DMS53 treated with DMSO at 0.1 percent for 48 hours (cell line): ENCODE data around the gene REM2.
"Not testable (repeated sequence)": the region's sequence is repeated elsewhere in the genome, so short reads cannot be mapped to it uniquely, and the experiment has no call there.

Source experiments
- DNase-seq: peaks from one replicate; lab custom pipeline; 2025; ENCODE audit not compliant: unreplicated experiment; lab: John Stamatoyannopoulos, UW

Gene REM2

GRCh38 chr14:22896356-22896755 lies 13.3 kb downstream of the REM2 start:
- DNase-seq, result no peak

GRCh38 chr14:22896760-22897159 lies 13.7 kb downstream of the REM2 start:
- no peak for DNase-seq

GRCh38 chr14:22897357-22897756 lies 14.3 kb downstream of the REM2 start:
- DNase-seq, result no peak

GRCh38 chr14:22898302-22899090 lies 15.5 kb downstream of the REM2 start:
- DNase-seq, result no peak

- DNase-seq, result peak; percentile 39
Observed at GRCh38 chr14:22900081-22900799, 17.2 kb downstream of the REM2 start.

GRCh38 chr14:22901799-22902198 lies 18.8 kb downstream of the REM2 start:
- no peak for DNase-seq

- no peak for DNase-seq
Observed at GRCh38 chr14:22903742-22904087, 20.7 kb downstream of the REM2 start.

- no peak for DNase-seq
Observed at GRCh38 chr14:22905627-22906026, 22.6 kb downstream of the REM2 start.

GRCh38 chr14:22906073-22906472 lies 23.1 kb downstream of the REM2 start:
- DNase-seq, result no peak

GRCh38 chr14:22907429-22907828 lies 24.4 kb downstream of the REM2 start:
- DNase-seq, result no peak

- DNase-seq, result no peak
Observed at GRCh38 chr14:22908601-22909000, 25.6 kb downstream of the REM2 start.

GRCh38 chr14:22910916-22911315 lies 27.9 kb downstream of the REM2 start:
- DNase-seq, result no peak

GRCh38 chr14:22914836-22915235 lies 31.8 kb downstream of the REM2 start:
- DNase-seq, result not testable (repeated sequence)

- DNase-seq, result no peak
Observed at GRCh38 chr14:22915886-22916521, 33.0 kb downstream of the REM2 start.

- DNase-seq, result peak; percentile 97
Observed at GRCh38 chr14:22918804-22919600, 36.0 kb downstream of the REM2 start, which contains the start of gene RBM23. Gene RBM23 (minus strand): TSS chr14:22919149.

- no peak for DNase-seq
Observed at GRCh38 chr14:22919601-22919921, 36.5 kb downstream of the REM2 start.

GRCh38 chr14:22920697-22921096 lies 37.7 kb downstream of the REM2 start:
- no peak for DNase-seq

- no peak for DNase-seq
Observed at GRCh38 chr14:22922294-22922693, 39.3 kb downstream of the REM2 start.

- DNase-seq, result no peak
Observed at GRCh38 chr14:22923746-22924145, 40.7 kb downstream of the REM2 start.

GRCh38 chr14:22925513-22925912 lies 42.5 kb downstream of the REM2 start:
- DNase-seq, result no peak

GRCh38 chr14:22926316-22926715 lies 43.3 kb downstream of the REM2 start:
- no peak for DNase-seq
